CD4-positive, CD25-positive, alpha-beta regulatory T cell (primary cell): Measurements from ENCODE around the gene STXBP5L. TPM values are rescaled to one million over a fixed set of nuclear protein-coding genes. Genes with fewer than 3 reads are reported as not detected.

Experiments used
- ATAC-seq, 2 donors: fragments of 150-1000 bp; cut with Tn5 transposase; one replicate each; pipeline ENCODE4 v1.10.0; 2021; ENCODE audit warnings: low read depth in 2 of 2, moderate number of reproducible peaks in 2 of 2, moderate library complexity in 1 of 2
- DNase-seq, 3 donors: peaks; one replicate each; pipeline versions ENCODE4 v3.0.0 to v3.0.0-alpha.2; 2012 to 2022; ENCODE audit warnings: mixed read lengths in 1 of 3
- H3K27ac ChIP-seq: one replicate; pipeline ENCODE4 v1.7.0; 2013; ENCODE audit warnings: mild to moderate bottlenecking, low read length; ENCODE audit not compliant: insufficient read depth, poor library complexity, severe bottlenecking
- H3K27me3 ChIP-seq: one replicate; pipeline ENCODE4 v1.7.0; 2013; ENCODE audit warnings: low read length; ENCODE audit not compliant: control insufficient read depth, insufficient read depth
- H3K36me3 ChIP-seq: one replicate; pipeline ENCODE4 v1.7.0; 2013; ENCODE audit warnings: mild to moderate bottlenecking, low read length, moderate library complexity; ENCODE audit not compliant: control insufficient read depth, insufficient read depth
- H3K4me1 ChIP-seq: 2 replicates; pipeline ENCODE4 v1.7.0; 2013; ENCODE audit warnings: mild to moderate bottlenecking, low read length; ENCODE audit not compliant: insufficient read depth, control insufficient read depth, poor library complexity, severe bottlenecking
- H3K4me3 ChIP-seq: one replicate; pipeline ENCODE4 v1.7.0; 2013; ENCODE audit warnings: low read depth, mild to moderate bottlenecking, low read length, moderate library complexity
- H3K9me3 ChIP-seq, 2 experiments: 1 replicate in 1 of 2; 2 replicates in 1 of 2; pipeline ENCODE4 v1.7.0; 2013; ENCODE audit warnings: low read length in 2 of 2, mild to moderate bottlenecking in 1 of 2, moderate library complexity in 1 of 2; ENCODE audit not compliant: control insufficient read depth in 2 of 2
- H3K27ac Mint-ChIP-seq, 3 donors: one replicate each; pipeline ENCODE4 v1.8.0; 2020 to 2022; ENCODE audit warnings: mild to moderate bottlenecking in 3 of 3, mixed read lengths in 3 of 3, moderate library complexity in 2 of 3
- H3K27me3 Mint-ChIP-seq: one replicate; pipeline ENCODE4 v1.8.0; 2022; ENCODE audit warnings: mild to moderate bottlenecking, mixed read lengths
- H3K36me3 Mint-ChIP-seq: one replicate; pipeline ENCODE4 v1.8.0; 2020; ENCODE audit warnings: mixed read lengths
- H3K4me1 Mint-ChIP-seq, 4 donors: one replicate each; pipeline ENCODE4 v1.8.0; 2020 to 2022; ENCODE audit warnings: mixed read lengths in 4 of 4, mild to moderate bottlenecking in 1 of 4
- H3K4me3 Mint-ChIP-seq, 4 donors: one replicate each; pipeline ENCODE4 v1.8.0; 2020 to 2022; ENCODE audit warnings: mild to moderate bottlenecking in 4 of 4, mixed read lengths in 4 of 4, moderate library complexity in 3 of 4
- H3K9me3 Mint-ChIP-seq, 7 donors: one replicate each; pipeline ENCODE4 v1.8.0; 2020 to 2022; ENCODE audit warnings: mixed read lengths in 7 of 7, mild to moderate bottlenecking in 3 of 7, moderate library complexity in 2 of 7
- polyA plus RNA-seq, 4 donors: library from polyadenylated mRNA; unstranded; fragments of 300-500 nt; fragmentation: Illumina TruSeq; gene quantifications; one replicate each; pipeline ENCODE4 v1.2.3, GENCODE V29; 2021
- total RNA-seq: library from RNA; stranded (reverse); gene quantifications from one replicate; pipeline ENCODE4 v1.2.3, GENCODE V29; 2022

STXBP5L gene
- total RNA-seq (not detected), polyA plus RNA-seq (not detected)

GRCh38 chr3:120908030-120908794 is at the start of gene STXBP5L:
TSS of gene STXBP5L (plus strand) at chr3:120908205. CDS start at chr3:120909579, 1,374 bp downstream.
- Mint-ChIP-seq H3K36me3 (no peaks in the 10 kb centered on the region), H3K27me3 (peaks cover 54% of the 10 kb centered on the region), H3K4me1 (peaks cover 0 to 19% (median 16%) of the 10 kb centered on the region in 4 donors), H3K4me3 (peak within 1 kb of the TSS; percentile 51 to 90 (median 80)), H3K9me3 (peaks cover 0 to 10% (median 0%) of the 10 kb centered on the region in 7 donors), H3K27ac (peak within 1 kb of the TSS in 1 of 3 donors; percentile 90)
- ATAC-seq: peak; percentile 37 to 50
- peaks cover 0 to 5% of the 10 kb centered on the region in 2 experiments for H3K9me3 ChIP-seq
- no peak within 1 kb of the TSS for H3K27ac ChIP-seq
- peak in 2 of 3 donors; percentile 14 to 59 for DNase-seq
- peaks cover 14% of the 10 kb centered on the region for H3K4me1 ChIP-seq
- H3K27me3 ChIP-seq: peaks cover 40% of the 10 kb centered on the region
- H3K4me3 ChIP-seq: no peak within 1 kb of the TSS
- no peaks in the 10 kb centered on the region for H3K36me3 ChIP-seq

- H3K27ac Mint-ChIP-seq: no peak overlapping the region
- H3K36me3 Mint-ChIP-seq: no peaks in the 10 kb centered on the region
- Histone ChIP-seq H3K9me3 (no peaks in the 10 kb centered on the region), H3K4me3 (no peak overlapping the region), H3K27me3 (no peaks in the 10 kb centered on the region), H3K36me3 (no peaks in the 10 kb centered on the region), H3K27ac (no peak overlapping the region), H3K4me1 (no peaks in the 10 kb centered on the region)
- H3K9me3 Mint-ChIP-seq: peaks cover 0 to 5% (median 0%) of the 10 kb centered on the region in 7 donors
- peaks cover 12% of the 10 kb centered on the region for H3K27me3 Mint-ChIP-seq
- no peak overlapping the region for H3K4me3 Mint-ChIP-seq
- no peak for ATAC-seq
- DNase-seq: no peak
- H3K4me1 Mint-ChIP-seq: no peaks in the 10 kb centered on the region
Observed at GRCh38 chr3:120858521-120858920, 49.5 kb upstream of the STXBP5L start.

- no peaks in the 10 kb centered on the region for H3K9me3 ChIP-seq
- Mint-ChIP-seq H3K9me3 (peaks cover 0 to 5% (median 1%) of the 10 kb centered on the region in 7 donors), H3K27me3 (no peaks in the 10 kb centered on the region), H3K4me1 (no peaks in the 10 kb centered on the region), H3K4me3 (no peak overlapping the region), H3K36me3 (no peaks in the 10 kb centered on the region), H3K27ac (no peak overlapping the region)
- no peaks in the 10 kb centered on the region for H3K36me3 ChIP-seq
- DNase-seq (no peak), ATAC-seq (no peak)
- H3K27me3 ChIP-seq: no peaks in the 10 kb centered on the region
- no peak overlapping the region for H3K4me3 ChIP-seq
- H3K4me1 ChIP-seq: no peaks in the 10 kb centered on the region
- H3K27ac ChIP-seq: no peak overlapping the region
Observed at GRCh38 chr3:120864541-120864940, 43.5 kb upstream of the STXBP5L start.

GRCh38 chr3:120875507-120875906 is 32.5 kb upstream of the STXBP5L start:
- Histone ChIP-seq H3K36me3 (no peaks in the 10 kb centered on the region), H3K9me3 (no peaks in the 10 kb centered on the region), H3K4me1 (no peaks in the 10 kb centered on the region), H3K27ac (no peak overlapping the region), H3K4me3 (no peak overlapping the region), H3K27me3 (peaks cover 3% of the 10 kb centered on the region)
- ATAC-seq (no peak), DNase-seq (no peak)
- Mint-ChIP-seq H3K36me3 (no peaks in the 10 kb centered on the region), H3K27ac (no peak overlapping the region), H3K4me3 (no peak overlapping the region), H3K27me3 (peaks cover 12% of the 10 kb centered on the region), H3K9me3 (peaks cover 0 to 1% (median 0%) of the 10 kb centered on the region in 7 donors), H3K4me1 (no peaks in the 10 kb centered on the region)

GRCh38 chr3:120875989-120876388 is 32.0 kb upstream of the STXBP5L start:
- H3K4me1 Mint-ChIP-seq: no peaks in the 10 kb centered on the region
- H3K27me3 ChIP-seq: peaks cover 3% of the 10 kb centered on the region
- H3K9me3 ChIP-seq: no peaks in the 10 kb centered on the region
- no peak overlapping the region for H3K27ac ChIP-seq
- H3K9me3 Mint-ChIP-seq: peaks cover 0 to under 1% (median 0%) of the 10 kb centered on the region in 7 donors
- no peak overlapping the region for H3K4me3 Mint-ChIP-seq
- H3K36me3 Mint-ChIP-seq: no peaks in the 10 kb centered on the region
- H3K4me1 ChIP-seq: no peaks in the 10 kb centered on the region
- no peak overlapping the region for H3K27ac Mint-ChIP-seq
- H3K27me3 Mint-ChIP-seq: peaks cover 9% of the 10 kb centered on the region
- no peaks in the 10 kb centered on the region for H3K36me3 ChIP-seq
- ATAC-seq (no peak), DNase-seq (no peak)
- H3K4me3 ChIP-seq: no peak overlapping the region

GRCh38 chr3:120879411-120879810 is 28.6 kb upstream of the STXBP5L start:
- no peak overlapping the region for H3K4me3 ChIP-seq

GRCh38 chr3:120892921-120893320 is 15.1 kb upstream of the STXBP5L start:
- peaks cover 4% of the 10 kb centered on the region for H3K27me3 Mint-ChIP-seq
- no peaks in the 10 kb centered on the region for H3K4me1 ChIP-seq
- H3K4me1 Mint-ChIP-seq: no peaks in the 10 kb centered on the region
- H3K27me3 ChIP-seq: no peaks in the 10 kb centered on the region
- H3K4me3 ChIP-seq: no peak overlapping the region
- no peaks in the 10 kb centered on the region for H3K36me3 Mint-ChIP-seq
- DNase-seq (no peak), ATAC-seq (no peak)
- H3K36me3 ChIP-seq: no peaks in the 10 kb centered on the region
- H3K9me3 ChIP-seq: no peaks in the 10 kb centered on the region
- H3K27ac Mint-ChIP-seq: no peak overlapping the region
- H3K27ac ChIP-seq: no peak overlapping the region
- H3K4me3 Mint-ChIP-seq: no peak overlapping the region
- H3K9me3 Mint-ChIP-seq: peaks cover 0 to 8% (median 0%) of the 10 kb centered on the region in 7 donors

More at GRCh38 chr3:120879411-120879810, 28.6 kb upstream of the STXBP5L start:
- peaks cover 7% of the 10 kb centered on the region for H3K27me3 Mint-ChIP-seq
- no peaks in the 10 kb centered on the region for H3K36me3 Mint-ChIP-seq
- no peak overlapping the region for H3K27ac Mint-ChIP-seq
- Histone ChIP-seq H3K36me3 (no peaks in the 10 kb centered on the region), H3K27me3 (peaks cover 3% of the 10 kb centered on the region), H3K4me1 (no peaks in the 10 kb centered on the region), H3K9me3 (no peaks in the 10 kb centered on the region), H3K27ac (no peak overlapping the region)
- no peak overlapping the region for H3K4me3 Mint-ChIP-seq
- ATAC-seq: no peak
- H3K4me1 Mint-ChIP-seq: no peaks in the 10 kb centered on the region
- DNase-seq: no peak
- H3K9me3 Mint-ChIP-seq: no peaks in the 10 kb centered on the region
